GM11168 (cell line): ENCODE measurements around the gene EPS8L2.
"Not testable (repeated sequence)": the region's sequence is repeated elsewhere in the genome, so short reads cannot be mapped to it uniquely, and the experiment has no call there.

Source experiments
- in situ Hi-C: fragments of 300-500 bp; cut with MboI; formaldehyde crosslinking; loops from one replicate; pipeline ENCODE4 v1.12.0; 2022; ENCODE audit warnings: low sequenced_read_pairs; ENCODE audit not compliant: unreplicated experiment

EPS8L2 gene

DNA sequence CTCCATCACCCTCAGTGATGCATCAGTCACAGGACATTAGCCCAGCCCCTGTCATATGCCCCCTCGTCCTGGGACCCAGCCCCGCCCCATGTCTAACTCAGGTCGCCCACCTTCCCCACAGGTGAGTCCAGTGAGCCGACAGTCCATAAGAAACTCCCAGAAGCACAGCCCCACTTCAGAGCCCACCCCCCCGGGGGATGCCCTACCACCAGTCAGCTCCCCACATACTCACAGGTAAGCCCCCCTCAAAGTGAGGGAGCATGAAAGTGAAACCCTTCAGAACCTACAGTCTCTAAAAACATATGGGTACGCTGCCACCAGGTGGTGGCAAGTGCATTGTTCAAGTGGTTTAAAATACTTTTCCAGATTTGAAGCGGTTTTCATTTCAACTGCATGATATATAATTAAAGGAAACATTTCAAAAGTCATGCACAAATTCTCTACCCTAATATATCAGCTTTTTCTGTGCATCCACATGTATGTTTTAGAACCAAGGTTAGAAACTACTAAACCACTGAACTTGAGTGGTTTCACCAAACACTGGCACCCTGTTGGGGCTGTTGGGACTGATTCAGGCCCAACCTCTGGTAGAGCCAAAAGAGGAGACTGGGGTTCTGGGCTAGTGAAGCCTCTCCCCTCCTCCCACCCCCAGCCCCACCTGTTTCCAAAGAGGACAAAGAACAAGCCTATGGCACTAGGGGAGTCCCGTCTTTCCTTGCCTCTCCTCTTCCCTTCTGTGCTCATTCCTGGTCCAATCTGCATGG, 17.3 kb downstream of the EPS8L2 start:
- in situ Hi-C loops = no loop called here

DNA sequence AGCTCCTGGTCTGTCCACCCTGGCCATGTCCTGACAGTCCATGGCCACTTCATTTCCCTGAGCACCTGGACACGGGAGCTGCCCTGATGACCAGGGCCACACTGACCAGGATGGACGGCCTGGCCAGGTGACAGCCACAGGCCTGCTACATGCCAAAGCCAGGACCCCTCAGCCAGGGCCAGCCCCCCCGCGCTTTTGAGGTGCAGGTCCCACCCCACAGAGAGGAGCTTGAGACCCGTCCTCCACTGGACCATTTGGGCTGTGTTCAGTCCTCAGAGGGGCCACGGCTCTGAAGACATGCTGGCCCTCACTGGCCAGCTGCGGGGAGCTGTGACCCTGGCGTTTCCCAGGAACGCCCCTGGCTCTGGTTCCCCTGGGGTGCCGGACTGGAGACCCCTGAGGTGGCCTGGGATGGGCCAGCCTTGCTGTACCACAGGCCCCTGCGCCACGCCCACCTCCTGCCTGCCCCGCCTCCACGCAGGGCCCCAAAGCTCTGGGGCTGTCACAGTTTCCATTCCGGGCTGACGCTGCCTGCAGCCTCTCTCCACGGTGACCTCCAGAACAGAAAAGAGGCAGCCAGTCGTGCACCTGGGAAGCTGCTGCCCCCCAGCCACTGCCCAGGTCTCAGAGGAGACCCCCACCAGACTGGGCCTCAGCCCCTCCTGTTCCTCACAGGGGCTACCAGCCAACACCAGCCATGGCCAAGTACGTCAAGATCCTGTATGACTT, 18.2 kb downstream of the EPS8L2 start:
- in situ Hi-C loops = no loop called here

DNA sequence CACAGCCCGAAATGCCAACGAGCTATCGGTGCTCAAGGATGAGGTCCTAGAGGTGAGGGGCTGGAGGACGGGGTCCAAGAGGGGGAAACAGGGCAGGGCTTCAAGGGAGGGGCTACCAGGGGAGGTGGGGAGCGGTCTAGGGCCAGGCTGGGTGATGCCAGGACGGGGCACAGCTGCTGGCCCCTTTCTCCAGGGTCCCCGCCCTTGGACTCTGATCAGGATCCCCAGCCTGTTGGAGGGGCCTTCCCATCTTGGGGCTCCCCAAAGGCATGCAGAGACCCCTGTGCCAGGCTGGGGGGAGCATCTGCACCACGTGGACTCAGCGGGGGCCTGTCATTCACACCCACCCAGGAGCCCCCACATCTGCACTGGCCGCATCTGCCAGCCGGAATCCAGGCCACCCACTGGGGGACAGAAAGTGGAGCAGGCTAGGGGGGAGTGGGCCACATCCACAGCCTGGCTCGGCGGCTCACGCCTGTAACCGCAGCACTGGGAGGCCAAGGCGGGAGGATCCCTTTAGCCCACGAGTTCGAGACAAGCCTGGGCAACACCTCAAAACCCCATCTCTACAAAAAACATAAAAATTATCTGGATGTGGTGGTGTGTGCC, 18.9 kb downstream of the EPS8L2 start:
- in situ Hi-C loops = no loop called here

- in situ Hi-C loops = no loop called here
Measured at GRCh38 chr11:725624-726202, 19.7 kb downstream of the EPS8L2 start.

DNA sequence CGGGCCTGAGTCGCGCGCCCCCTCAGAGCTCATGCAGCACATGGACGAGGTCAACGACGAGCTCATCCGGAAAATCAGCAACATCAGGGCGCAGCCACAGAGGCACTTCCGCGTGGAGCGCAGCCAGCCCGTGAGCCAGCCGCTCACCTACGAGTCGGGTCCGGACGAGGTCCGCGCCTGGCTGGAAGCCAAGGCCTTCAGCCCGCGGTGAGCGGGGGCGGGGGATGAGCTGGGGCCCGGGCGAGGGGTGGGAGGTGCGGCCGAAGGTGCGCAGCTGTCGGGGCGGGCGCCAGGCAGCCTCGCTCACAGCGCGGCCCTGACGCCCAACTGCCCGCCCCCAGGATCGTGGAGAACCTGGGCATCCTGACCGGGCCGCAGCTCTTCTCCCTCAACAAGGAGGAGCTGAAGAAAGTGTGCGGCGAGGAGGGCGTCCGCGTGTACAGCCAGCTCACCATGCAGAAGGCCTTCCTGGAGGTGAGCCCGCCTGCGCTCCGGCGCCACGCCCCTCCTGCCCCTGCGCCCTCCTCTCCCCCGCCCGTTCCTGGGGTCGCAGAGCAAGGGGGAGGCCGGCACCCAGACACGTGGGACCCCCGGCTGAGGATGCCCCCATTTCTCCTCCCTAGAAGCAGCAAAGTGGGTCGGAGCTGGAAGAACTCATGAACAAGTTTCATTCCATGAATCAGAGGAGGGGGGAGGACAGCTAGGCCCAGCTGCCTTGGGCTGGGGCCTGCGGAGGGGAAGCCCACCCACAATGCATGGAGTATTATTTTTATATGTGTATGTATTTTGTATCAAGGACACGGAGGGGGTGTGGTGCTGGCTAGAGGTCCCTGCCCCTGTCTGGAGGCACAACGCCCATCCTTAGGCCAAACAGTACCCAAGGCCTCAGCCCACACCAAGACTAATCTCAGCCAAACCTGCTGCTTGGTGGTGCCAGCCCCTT, 20.5 kb downstream of the EPS8L2 start:
- in situ Hi-C loops = no loop called here

- in situ Hi-C loops = no loop called here
Measured at GRCh38 chr11:727281-727701, 21.3 kb downstream of the EPS8L2 start.

GRCh38 chr11:727859-728748, 22.1 kb downstream of the EPS8L2 start:
- in situ Hi-C loops = no loop called here

DNA sequence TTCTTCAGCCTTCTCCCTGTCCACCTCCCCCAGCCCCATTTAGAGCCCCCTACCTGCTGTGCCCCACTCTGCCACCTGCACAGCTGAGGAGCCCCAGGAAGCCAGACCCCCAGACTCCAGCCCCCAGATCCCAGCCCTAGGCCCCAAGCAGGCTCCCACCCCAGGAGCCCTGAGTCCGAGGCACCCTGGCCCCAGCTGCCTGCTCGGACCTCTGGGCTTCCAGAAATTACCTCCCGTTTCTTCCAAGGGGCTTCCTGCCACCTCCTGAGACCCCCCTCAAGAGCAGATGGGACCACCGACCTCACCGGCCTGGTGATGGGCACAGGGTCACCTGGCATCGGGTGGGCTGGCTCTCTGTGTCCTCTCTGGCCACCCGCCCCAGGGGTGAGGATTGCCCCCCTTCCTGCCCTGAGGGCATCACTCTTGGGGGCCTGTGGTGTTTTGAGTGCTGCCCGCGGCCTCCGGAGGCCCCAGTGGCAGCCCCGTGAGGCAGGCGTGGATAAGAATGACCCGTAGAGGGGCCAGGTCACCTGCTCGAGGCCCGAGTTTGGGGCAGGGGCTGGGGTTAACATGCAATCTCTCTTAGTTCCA, 23.0 kb downstream of the EPS8L2 start:
- in situ Hi-C loops = no loop called here

DNA sequence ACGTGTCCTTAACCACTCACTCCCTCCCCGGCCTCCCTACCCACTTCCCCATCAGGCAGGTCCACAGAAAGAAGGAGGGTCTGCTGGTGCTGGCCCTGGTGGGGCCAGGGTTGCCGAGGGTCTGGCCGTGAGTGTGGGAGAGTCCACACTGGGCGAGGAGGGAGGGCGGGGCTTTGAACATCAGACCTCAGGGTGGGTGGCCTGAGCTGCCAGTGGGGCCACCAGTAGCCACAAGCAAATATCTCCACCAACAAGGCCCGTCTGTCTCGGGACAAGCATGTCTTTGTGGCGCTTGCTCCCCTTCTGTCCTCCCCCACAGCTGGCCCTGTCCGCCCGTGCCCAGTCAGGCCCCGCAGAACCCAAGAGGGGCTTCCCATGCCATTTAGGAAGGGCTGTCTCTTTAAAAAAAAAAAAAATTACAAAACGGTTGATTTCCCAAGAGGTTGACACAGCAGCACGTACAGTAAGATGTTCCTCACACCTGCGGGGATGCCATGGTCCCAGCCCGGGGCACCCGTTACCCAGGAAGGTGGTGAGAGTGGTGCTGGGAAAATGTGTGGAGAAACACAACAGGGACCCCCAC, 23.6 kb downstream of the EPS8L2 start:
- in situ Hi-C loops = no loop called here

DNA sequence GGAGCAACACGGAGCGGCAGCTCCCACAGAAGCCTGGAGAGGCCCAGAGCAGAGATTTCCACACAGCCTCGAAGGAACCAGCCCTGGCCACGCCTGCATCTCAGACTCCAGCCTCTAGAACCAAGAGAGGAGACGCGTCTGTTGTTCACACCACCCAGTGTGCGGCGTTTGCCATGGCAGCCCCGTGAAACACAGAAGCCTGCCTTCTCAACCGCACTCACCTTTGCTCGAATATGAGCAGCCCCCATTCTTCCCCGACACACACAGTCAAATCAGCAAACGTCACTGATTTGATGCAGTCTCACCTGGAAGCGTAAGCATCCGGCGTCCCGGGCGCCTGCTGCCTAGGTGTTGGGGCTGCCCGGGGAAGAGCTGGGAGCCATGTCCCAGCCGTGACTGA, 27.0 kb downstream of the EPS8L2 start:
- in situ Hi-C loops = no loop called here

DNA sequence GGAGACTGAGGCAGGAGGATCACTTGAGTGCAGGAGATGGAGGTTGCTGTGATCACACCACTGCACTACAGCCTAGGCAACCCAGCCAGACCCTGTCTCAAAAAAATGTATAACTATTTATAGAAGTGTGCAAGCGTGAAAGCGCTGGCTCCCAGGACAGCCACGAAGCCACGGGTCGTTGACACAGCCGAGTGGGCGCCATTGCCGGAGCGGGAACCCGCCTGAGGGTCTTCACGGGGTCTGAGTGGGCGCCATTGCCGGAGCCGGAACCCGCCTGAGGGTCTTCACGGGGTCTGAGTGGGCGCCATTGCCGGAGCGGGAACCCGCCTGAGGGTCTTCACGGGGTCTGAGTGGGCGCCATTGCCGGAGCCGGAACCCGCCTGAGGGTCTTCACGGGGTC, 28.5 kb downstream of the EPS8L2 start:
- in situ Hi-C loops = not testable (repeated sequence)

GRCh38 chr11:737366-737765, 31.3 kb downstream of the EPS8L2 start:
- in situ Hi-C loops = no loop called here

DNA sequence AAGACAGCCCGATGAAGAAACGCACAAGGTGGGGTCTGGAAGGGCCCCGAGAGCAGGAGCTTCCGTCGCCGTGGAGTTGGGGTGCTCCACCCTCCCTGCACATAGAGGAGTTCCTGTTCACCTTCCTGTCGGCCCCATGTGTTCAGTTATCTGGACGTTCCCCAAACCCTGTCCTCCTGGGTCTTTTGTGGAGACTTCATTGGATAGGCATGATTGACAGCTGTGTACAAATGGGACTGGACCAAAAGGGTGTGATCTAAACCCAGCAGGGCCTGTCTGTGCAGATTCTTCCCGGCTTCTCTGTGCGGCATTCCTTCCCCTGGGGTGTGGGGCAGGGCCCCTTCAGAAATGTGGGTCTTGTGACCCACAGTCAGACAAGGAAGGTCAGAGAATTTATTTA, 31.9 kb downstream of the EPS8L2 start:
- in situ Hi-C loops = not testable (repeated sequence)

DNA sequence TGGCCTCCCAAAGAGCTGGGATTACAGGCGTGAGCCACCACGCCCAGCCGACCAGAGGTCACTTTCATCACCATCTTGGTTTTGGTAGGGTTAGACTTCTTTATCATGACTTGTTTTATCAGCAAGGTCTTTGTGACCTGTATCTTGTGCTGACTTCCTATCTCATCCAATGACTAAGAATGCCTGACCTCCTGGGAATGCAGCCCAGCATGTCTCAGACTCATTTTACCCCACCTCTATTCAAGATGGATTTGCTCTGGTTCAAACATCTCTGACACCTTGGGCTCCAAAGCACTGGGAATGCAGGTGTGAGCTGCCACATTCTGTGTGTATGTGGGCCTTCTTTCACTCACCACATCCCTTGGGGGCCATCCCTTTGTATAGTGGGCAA, 36.1 kb downstream of the EPS8L2 start:
- in situ Hi-C loops = no loop called here

GRCh38 chr11:742571-743201, 36.7 kb downstream of the EPS8L2 start:
- in situ Hi-C loops = no loop called here

DNA sequence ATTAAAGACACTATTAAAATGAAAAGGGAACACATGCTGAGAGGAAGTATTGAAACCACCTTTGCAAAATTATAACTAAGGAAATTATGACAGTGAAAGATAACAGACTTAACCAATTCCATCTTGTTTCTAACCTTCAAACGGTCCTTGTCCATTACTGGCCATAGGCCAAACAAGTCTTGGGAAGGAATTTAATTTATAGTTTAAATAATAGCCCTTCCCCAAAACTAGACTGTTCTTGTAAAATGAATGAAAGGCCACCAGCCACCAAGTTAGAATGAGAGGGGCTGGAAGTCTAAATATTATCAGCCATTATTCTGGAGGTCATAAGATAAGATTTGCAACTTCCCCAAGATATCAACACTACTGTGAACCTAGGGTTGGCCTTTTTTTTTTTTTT, 39.4 kb downstream of the EPS8L2 start:
- in situ Hi-C loops = no loop called here

GRCh38 chr11:746289-747157, 40.5 kb downstream of the EPS8L2 start:
- in situ Hi-C loops = no loop called here
